DOHH2 (cell line): ENCODE results near the gene FILIP1.
A peak's percentile ranks its signal among the peaks of the same experiment; 100 is the strongest.

ENCODE experiments used
- H3F3A ChIP-seq: fragments of 200-600 bp; sonication (generic), shearing (Covaris generic); 2 replicates; pipeline ENCODE4 v1.6.0; 2016; ENCODE audit warnings: antibody characterized with exemption, mild to moderate bottlenecking; ENCODE audit not compliant: control insufficient read depth, insufficient read depth
- H3K27ac ChIP-seq: fragments of 200-600 bp; sonication (generic); 2 replicates; pipeline ENCODE4 v1.5.1; 2014; ENCODE audit warnings: low read depth, mild to moderate bottlenecking, low read length, moderate library complexity
- H3K27me3 ChIP-seq: fragments of 200-600 bp; sonication (generic); 2 replicates; pipeline ENCODE4 v1.6.1; 2014; ENCODE audit warnings: mild to moderate bottlenecking, low read length, mixed read lengths; ENCODE audit not compliant: control insufficient read depth
- H3K36me3 ChIP-seq: fragments of 200-600 bp; sonication (generic); 2 replicates; pipeline ENCODE4 v1.6.1; 2014; ENCODE audit warnings: mild to moderate bottlenecking, low read length, moderate library complexity, mixed read lengths; ENCODE audit not compliant: control insufficient read depth
- H3K4me1 ChIP-seq: fragments of 200-600 bp; sonication (generic); 2 replicates; pipeline ENCODE4 v1.6.1; 2014; ENCODE audit warnings: mild to moderate bottlenecking, low read length, mixed read lengths; ENCODE audit not compliant: control insufficient read depth
- H3K4me2 ChIP-seq: fragments of 200-600 bp; sonication (generic); 2 replicates; pipeline ENCODE4 v1.6.0; 2014; ENCODE audit warnings: mild to moderate bottlenecking, low read length, moderate library complexity
- H3K4me3 ChIP-seq: fragments of 200-600 bp; sonication (generic); 2 replicates; pipeline ENCODE4 v1.5.1; 2014; ENCODE audit warnings: mild to moderate bottlenecking, low read length, mixed read lengths
- H3K79me2 ChIP-seq: fragments of 200-600 bp; sonication (generic); 2 replicates; pipeline ENCODE4 v1.6.1; 2014; ENCODE audit warnings: mild to moderate bottlenecking, low read length, mixed read lengths; ENCODE audit not compliant: control insufficient read depth
- H3K9me2 ChIP-seq: fragments of 200-600 bp; sonication (generic); replicated peaks from 2 replicates; pipeline ENCODE4 v1.6.1; 2014; ENCODE audit warnings: mild to moderate bottlenecking, low read length, mixed read lengths; ENCODE audit not compliant: control insufficient read depth
- H3K9me3 ChIP-seq: fragments of 200-600 bp; sonication (generic); 2 replicates; pipeline ENCODE4 v1.6.1; 2014; ENCODE audit warnings: antibody characterized with exemption, low read length, mixed read lengths; ENCODE audit not compliant: control insufficient read depth, insufficient read depth
- H4K20me1 ChIP-seq: fragments of 200-600 bp; sonication (generic); 2 replicates; pipeline ENCODE4 v1.6.0; 2014; ENCODE audit warnings: low read depth, mild to moderate bottlenecking, antibody characterized with exemption, low read length, moderate library complexity; ENCODE audit not compliant: control insufficient read depth, insufficient read depth
- CTCF ChIP-seq: fragments of 200-600 bp; sonication (generic); IDR thresholded peaks from one replicate; pipeline ENCODE4 v1.5.1; 2014; ENCODE audit warnings: antibody characterized with exemption, mild to moderate bottlenecking, low read depth, low read length; ENCODE audit not compliant: poor library complexity, severe bottlenecking
- EZH2phosphoT487 ChIP-seq: fragments of 200-600 bp; sonication (generic); IDR thresholded peaks from 2 replicates; pipeline ENCODE4 v1.6.1; 2017; ENCODE audit warnings: borderline replicate concordance, mild to moderate bottlenecking, antibody characterized with exemption, low read length, moderate library complexity, mixed read lengths

FILIP1 gene

GRCh38 chr6:75291331-75291730 is 202.3 kb downstream of the FILIP1 start:
- TF ChIP-seq EZH2phosphoT487 (no peak), CTCF (no peak)
- H3K27me3 ChIP-seq = no peaks in the 10 kb centered on the region
- H3K4me3 ChIP-seq = no peak overlapping the region
- H3K9me3 ChIP-seq = no peaks in the 10 kb centered on the region
- H3K27ac ChIP-seq = no peak overlapping the region
- H3F3A ChIP-seq = peaks cover 2% of the 10 kb centered on the region; the same call in 1 of the 2 replicates
- no peaks in the 10 kb centered on the region for H3K9me2 ChIP-seq
- H3K79me2 ChIP-seq = peaks cover 24% of the 10 kb centered on the region
- no peaks in the 10 kb centered on the region for H4K20me1 ChIP-seq
- H3K4me2 ChIP-seq = no peak overlapping the region
- peaks cover 15% of the 10 kb centered on the region for H3K4me1 ChIP-seq
- H3K36me3 ChIP-seq = 0 out of 2 replicates have a peak, but pooled peaks cover 5% of the 10 kb centered on the region

DNA sequence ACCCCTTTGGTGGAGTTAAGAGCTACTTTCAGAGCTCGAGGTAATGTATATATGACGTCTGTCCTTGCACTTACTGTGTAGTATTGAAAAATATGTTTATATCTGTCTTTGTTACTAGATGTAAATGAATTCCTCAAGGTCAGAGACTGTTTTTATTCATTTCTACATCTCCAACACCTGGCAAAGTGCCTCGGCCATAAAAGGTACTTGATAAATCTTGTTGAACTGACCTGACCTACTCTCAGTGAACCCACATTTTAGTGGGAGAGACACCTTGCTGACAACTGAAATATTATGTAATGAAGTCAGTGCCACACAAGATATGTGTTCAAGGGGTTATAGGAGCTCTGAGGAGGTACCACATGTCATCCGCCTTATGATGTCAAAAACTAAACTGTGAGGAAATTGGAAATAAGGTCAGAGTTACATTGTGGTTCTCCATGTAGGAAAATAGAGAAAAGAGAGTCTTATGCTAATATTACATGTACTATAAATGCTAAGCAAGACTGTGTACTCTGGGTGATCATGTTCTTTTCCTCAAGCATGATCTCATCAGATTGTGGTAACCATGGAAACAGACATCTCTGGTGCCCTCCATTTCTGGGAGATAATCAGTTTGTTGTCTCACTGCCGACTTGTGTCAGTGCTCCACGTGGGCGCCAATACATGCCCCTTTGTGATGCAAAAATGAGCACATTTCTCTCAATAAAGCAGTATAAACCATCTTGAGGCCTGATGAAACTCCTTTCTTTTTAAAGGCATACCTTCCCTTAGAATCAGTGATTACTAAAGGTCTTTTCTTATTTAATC is 203.3 kb downstream of the FILIP1 start:
- Histone ChIP-seq H3K36me3 (peaks cover 5% of the 10 kb centered on the region; the same call in 1 of the 2 replicates), H3K9me3 (no peaks in the 10 kb centered on the region), H3K27ac (no peak overlapping the region), H4K20me1 (no peaks in the 10 kb centered on the region), H3K4me1 (peaks cover 21% of the 10 kb centered on the region), H3K27me3 (no peaks in the 10 kb centered on the region), H3K4me2 (no peak overlapping the region), H3K4me3 (no peak overlapping the region), H3F3A (peaks cover 2% of the 10 kb centered on the region; the same call in 1 of the 2 replicates), H3K9me2 (no peaks in the 10 kb centered on the region), H3K79me2 (peaks cover 34% of the 10 kb centered on the region)
- TF ChIP-seq CTCF (no peak), EZH2phosphoT487 (no peak)

- Histone ChIP-seq H3K4me1 (peaks cover 21% of the 10 kb centered on the region), H3K9me3 (no peaks in the 10 kb centered on the region), H4K20me1 (peaks cover 8% of the 10 kb centered on the region; the same call in 1 of the 2 replicates), H3K36me3 (peaks cover 17% of the 10 kb centered on the region; the same call in 1 of the 2 replicates), H3F3A (0 out of 2 replicates have a peak, but pooled peaks cover 2% of the 10 kb centered on the region), H3K4me2 (peak overlapping the region; percentile 82), H3K79me2 (peaks cover 54% of the 10 kb centered on the region), H3K4me3 (no peak overlapping the region), H3K27ac (no peak overlapping the region), H3K9me2 (no peaks in the 10 kb centered on the region), H3K27me3 (no peaks in the 10 kb centered on the region)
- no peak for TF ChIP-seq CTCF
- TF ChIP-seq EZH2phosphoT487 = no peak
Observed at GRCh38 chr6:75288023-75288422, 205.6 kb downstream of the FILIP1 start.
